Activated CD4-positive, alpha-beta T cell treated with anti-CD3 and anti-CD28 coated beads for 24 hours (primary cell): ENCODE measurements around the gene CRABP2.
A peak's percentile ranks its signal among the peaks of the same experiment; 100 is the strongest.

Experiments
- DNase-seq, 2 donors: peaks; one replicate each; pipeline ENCODE4 v3.0.0-alpha.2; 2020; ENCODE audit warnings: low read depth in 2 of 2

Gene CRABP2

GRCh38 chr1:156670359-156670758 lies 35.0 kb downstream of the CRABP2 start:
- DNase-seq, result no peak

- DNase-seq, result no peak
These were observed 35.6 kb downstream of the CRABP2 start for GRCh38 chr1:156669794-156670193.

- DNase-seq, result no peak
These were observed 36.4 kb downstream of the CRABP2 start for GRCh38 chr1:156668801-156669637.

GRCh38 chr1:156667968-156668709 lies 37.2 kb downstream of the CRABP2 start:
- no peak for DNase-seq

- DNase-seq, result no peak
These were observed 37.8 kb downstream of the CRABP2 start for GRCh38 chr1:156667610-156667967.

- DNase-seq, result no peak
These were observed 38.3 kb downstream of the CRABP2 start for GRCh38 chr1:156666862-156667609.

- no peak for DNase-seq
These were observed 39.8 kb downstream of the CRABP2 start for GRCh38 chr1:156665539-156665938.

- no peak for DNase-seq
These were observed 40.5 kb downstream of the CRABP2 start for GRCh38 chr1:156664767-156665411.

- DNase-seq, result no peak
These were observed 41.2 kb downstream of the CRABP2 start for GRCh38 chr1:156664046-156664766.

GRCh38 chr1:156663178-156663577 lies 42.2 kb downstream of the CRABP2 start:
- no peak for DNase-seq

GRCh38 chr1:156662800-156663055 lies 42.7 kb downstream of the CRABP2 start:
- DNase-seq, result no peak

- no peak for DNase-seq
These were observed 43.2 kb downstream of the CRABP2 start for GRCh38 chr1:156662005-156662799.

- no peak for DNase-seq
These were observed 44.7 kb downstream of the CRABP2 start for GRCh38 chr1:156660752-156661112.

- DNase-seq, result peak; percentile 88 to 94
These were observed 45.2 kb downstream of the CRABP2 start for GRCh38 chr1:156659988-156660751.

GRCh38 chr1:156659661-156659987 lies 45.8 kb downstream of the CRABP2 start:
- DNase-seq, result no peak

GRCh38 chr1:156658945-156659574 lies 46.3 kb downstream of the CRABP2 start:
- DNase-seq, result no peak

- no peak for DNase-seq
These were observed 46.9 kb downstream of the CRABP2 start for GRCh38 chr1:156658496-156658895.

GRCh38 chr1:156657741-156658319 lies 47.6 kb downstream of the CRABP2 start:
- no peak for DNase-seq
